ENCODE results near the gene KCNH6.

- TF ChIP-seq POLR2AphosphoS5 (IDR thresholded peaks at IDR 0.05; ENCODE audit: low read depth, low read length) = no peak
- TF ChIP-seq POLR2A (IDR thresholded peaks at IDR 0.05; ENCODE audit: low read depth, low read length) = no peak
Measured at GRCh38 chr17:63496663-63497400, 26.3 kb upstream of the KCNH6 start.

Measured in GM12891 (cell line).